HCT116 (cell line): Measurements from ENCODE around the gene ZNF181. TPM values are rescaled to one million over a fixed set of nuclear protein-coding genes. Genes with fewer than 3 reads are reported as not detected.

Source experiments
- ATAC-seq: fragments of 200-7000 bp; cut with Tn5 transposase; 2 replicates; pipeline ENCODE4 v1.9.1; 2020; ENCODE audit warnings: mild to moderate bottlenecking, moderate library complexity
- BruUV-seq: library from RNA; stranded (reverse); fragments of 400-500 nt; replicated peaks from 2 replicates; lab custom pipeline; 2021; lab: Mats Ljungman, UMichigan
- CTCF ChIA-PET: fragments of 300-600 bp; sonication (Branson Sonifier 250); formaldehyde crosslinking; loops from one replicate; lab custom pipeline; 2021; ENCODE audit warnings: antibody characterized with exemption; lab: Charles Lee
- POLR2A ChIA-PET: fragments of 300-600, 350-600 bp; sonication (Branson Sonifier 250); formaldehyde crosslinking; loops from one replicate; lab custom pipeline; 2021; ENCODE audit warnings: antibody characterized with exemption; lab: Charles Lee
- RAD21 ChIA-PET, 2 experiments: fragments of 300-600 bp; sonication (Branson Sonifier 250); formaldehyde crosslinking; loops; one replicate each; lab custom pipeline; 2023; ENCODE audit warnings: low total read pairs in 2 of 2; ENCODE audit not compliant: uncharacterized antibody in 2 of 2, unreplicated experiment in 2 of 2, low non-redundant PET in 1 of 2; lab: Charles Lee
- DNase-seq: peaks from one replicate; pipeline ENCODE4 v3.0.0-alpha.2; 2010; ENCODE audit warnings: low read depth, low spot score
- H2AFZ ChIP-seq: fragments of 200-600 bp; shearing (Covaris generic), sonication (generic); 2 replicates; pipeline ENCODE4 v1.6.1; 2017; ENCODE audit warnings: low read depth, mixed run types, mixed read lengths, antibody characterized with exemption, low read length; ENCODE audit not compliant: poor library complexity, severe bottlenecking
- H3K27ac ChIP-seq: 2 replicates; pipeline ENCODE4 v1.5.1; 2012; ENCODE audit warnings: low read depth, low read length
- H3K27me3 ChIP-seq: fragments of 200-600 bp; sonication (generic); 2 replicates; pipeline ENCODE4 v1.6.1; 2016; ENCODE audit warnings: mixed run types, low read length, mixed read lengths; ENCODE audit not compliant: insufficient read depth
- H3K36me3 ChIP-seq, 2 experiments: fragments of 200-500 bp in 1 of 2; fragments of 200-600 bp in 1 of 2; sonication (Bioruptor generic) in 1 of 2; sonication (generic) in 1 of 2; 2 replicates each; pipeline versions ENCODE4 v1.5.1 to v1.6.1; 2014 to 2016; ENCODE audit warnings: low read length in 2 of 2, inconsistent platforms in 1 of 2, mixed read lengths in 1 of 2, mixed run types in 1 of 2; ENCODE audit not compliant: insufficient read depth in 2 of 2, control insufficient read depth in 1 of 2
- H3K4me1 ChIP-seq, 2 experiments: fragments of 200-600 bp in 1 of 2; sonication (generic) in 1 of 2; 2 replicates each; pipeline versions ENCODE4 v1.5.1 to v1.6.1; 2012 to 2017; ENCODE audit warnings: low read length in 2 of 2, inconsistent platforms in 1 of 2, mild to moderate bottlenecking in 1 of 2, mixed read lengths in 1 of 2, mixed run types in 1 of 2, moderate library complexity in 1 of 2; ENCODE audit not compliant: insufficient read depth in 2 of 2, control insufficient read depth in 1 of 2
- H3K4me2 ChIP-seq: fragments of 200-600 bp; sonication (generic); 2 replicates; pipeline ENCODE4 v1.6.1; 2017; ENCODE audit warnings: mixed run types, low read length, mixed read lengths
- H3K4me3 ChIP-seq, 2 experiments: fragments of 200-600 bp in 1 of 2; sonication (generic) in 1 of 2; replicated peaks in 1 of 2; 2 replicates each; pipeline ENCODE4 v1.5.1; 2011 to 2016; ENCODE audit warnings: low read length in 2 of 2, control low read depth in 1 of 2, low read depth in 1 of 2, mild to moderate bottlenecking in 1 of 2, mixed read lengths in 1 of 2, mixed run types in 1 of 2
- H3K79me2 ChIP-seq: fragments of 200-600 bp; sonication (generic); 2 replicates; pipeline ENCODE4 v1.6.1; 2017; ENCODE audit warnings: mild to moderate bottlenecking, mixed run types, low read length, moderate library complexity, mixed read lengths; ENCODE audit not compliant: insufficient read depth
- H3K9ac ChIP-seq: fragments of 200-600 bp; sonication (generic); 2 replicates; pipeline ENCODE4 v1.6.1; 2016; ENCODE audit warnings: low read length, mixed read lengths
- H3K9me2 ChIP-seq: fragments of 200-600 bp; sonication (generic), shearing (Covaris generic); 2 replicates; pipeline ENCODE4 v1.6.1; 2017; ENCODE audit warnings: mixed run types, mild to moderate bottlenecking, moderate library complexity; ENCODE audit not compliant: insufficient read depth
- H3K9me3 ChIP-seq, 2 experiments: fragments of 200-500 bp in 1 of 2; fragments of 200-600 bp in 1 of 2; sonication (Bioruptor generic) in 1 of 2; sonication (generic) in 1 of 2; 2 replicates each; pipeline ENCODE4 v1.6.1; 2014 to 2017; ENCODE audit warnings: low read length in 2 of 2, mixed read lengths in 2 of 2, inconsistent platforms in 1 of 2, low read depth in 1 of 2, mild to moderate bottlenecking in 1 of 2, mixed run types in 1 of 2, moderate library complexity in 1 of 2; ENCODE audit not compliant: control insufficient read depth in 1 of 2, insufficient read depth in 1 of 2
- H4K20me1 ChIP-seq: fragments of 200-600 bp; sonication (generic), shearing (Covaris generic); 2 replicates; pipeline ENCODE4 v1.6.1; 2017; ENCODE audit warnings: mixed run types, mild to moderate bottlenecking, moderate library complexity; ENCODE audit not compliant: insufficient read depth
- CBX3 ChIP-seq: IDR thresholded peaks from 2 replicates; pipeline ENCODE4 v1.6.1; 2012; ENCODE audit warnings: low read depth
- POLR2A ChIP-seq: IDR thresholded peaks from 2 replicates; pipeline ENCODE4 v1.7.0; 2011; ENCODE audit warnings: borderline replicate concordance; ENCODE audit not compliant: insufficient read depth, insufficient read length; ENCODE audit errors: extremely low read depth
- POLR2AphosphoS5 ChIP-seq: IDR thresholded peaks from 2 replicates; pipeline ENCODE4 v1.6.1; 2011; ENCODE audit warnings: mild to moderate bottlenecking, low read depth, low read length, moderate library complexity
- RAD21 ChIP-seq: IDR thresholded peaks from 2 replicates; pipeline ENCODE4 v1.6.1; 2012; ENCODE audit warnings: low read depth, mild to moderate bottlenecking
- SIN3A ChIP-seq: IDR thresholded peaks from 2 replicates; pipeline ENCODE4 v1.6.1; 2012; ENCODE audit warnings: low read depth
- TCF7L2 ChIP-seq: IDR thresholded peaks from 2 replicates; pipeline ENCODE4 v1.7.0; 2011; ENCODE audit warnings: borderline replicate concordance, inconsistent platforms; ENCODE audit not compliant: insufficient read depth, insufficient read length; ENCODE audit errors: extremely low read depth
- YY1 ChIP-seq: IDR thresholded peaks from 2 replicates; pipeline ENCODE4 v1.6.1; 2011; ENCODE audit warnings: low read length, low read depth, moderate library complexity, mild to moderate bottlenecking; ENCODE audit not compliant: insufficient replicate concordance; ENCODE audit errors: extremely low read depth
- ZFX ChIP-seq: fragments of 450-650 bp; IDR thresholded peaks from 2 replicates; pipeline ENCODE4 v1.6.1; 2017
- ZNF274 ChIP-seq: fragments of 200-500 bp; sonication (Bioruptor generic); IDR thresholded peaks from 2 replicates; pipeline ENCODE4 v1.6.1; 2014; ENCODE audit warnings: mild to moderate bottlenecking, low read depth, low read length, inconsistent platforms
- intact Hi-C: fragments of 100-400 bp; cut with micrococcal nuclease; formaldehyde crosslinking; loops from 2 replicates; pipeline ENCODE4 v1.10.0; 2022
- total RNA-seq: library from RNA; stranded (reverse); gene quantifications from one replicate; pipeline ENCODE4 v1.2.1, GENCODE V29; 2021; ENCODE audit not compliant: unreplicated experiment
- TF ChIP-seq, protein P1 (sequence below): IDR thresholded peaks from 2 replicates; pipeline ENCODE4 v1.6.1; 2012; ENCODE audit warnings: low read depth
- TF ChIP-seq, protein P2 (sequence below): IDR thresholded peaks from 2 replicates; pipeline ENCODE4 v1.6.1; 2012
- TF ChIP-seq, protein P3 (sequence below): IDR thresholded peaks from 2 replicates; pipeline ENCODE4 v1.6.1; 2012

Gene ZNF181
- total RNA-seq, 1 experiment from 2014 or later = 4.0 TPM

DNA sequence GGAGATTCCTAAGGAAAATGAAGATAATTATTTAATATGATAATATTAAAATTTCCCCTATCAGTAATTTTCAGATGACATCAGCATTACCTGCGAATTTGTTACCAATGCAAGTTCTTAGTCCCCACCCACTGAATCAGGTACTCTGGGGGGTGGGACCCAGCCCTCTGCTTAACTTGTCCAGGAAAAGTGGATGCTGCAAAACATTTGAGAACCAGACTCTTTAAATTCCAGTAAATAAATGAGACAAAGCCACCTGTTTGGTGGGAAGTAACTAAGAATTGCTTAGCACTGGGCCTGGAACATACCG is 39.5 kb downstream of the ZNF181 start (continued):
- TF ChIP-seq SIN3A (no peak), TCF7L2 (no peak), ZFX (no peak), POLR2A (no peak)

DNA sequence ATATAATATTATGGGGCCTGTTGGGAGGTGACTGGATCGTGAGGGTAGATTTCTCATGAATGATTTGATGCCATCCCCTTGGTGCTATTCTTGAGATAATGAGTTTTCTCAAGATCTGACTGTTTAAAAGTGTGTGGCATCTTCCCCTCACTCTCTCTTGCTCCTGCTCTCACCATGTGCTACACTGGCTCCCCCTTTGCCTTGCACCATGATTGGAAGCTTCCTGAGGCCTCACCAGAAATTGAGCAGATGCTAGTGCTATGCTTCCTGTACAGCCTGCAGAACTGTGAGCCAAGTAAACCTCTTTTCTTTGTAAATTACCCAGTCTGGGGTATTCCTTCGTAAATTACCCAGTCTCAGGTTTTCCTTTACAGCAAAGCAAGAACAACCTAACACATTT is 40.8 kb downstream of the ZNF181 start:
- Histone ChIP-seq H3K36me3 (no peaks in the 10 kb centered on the region), H3K9me3 (peaks cover 7 to 10% of the 10 kb centered on the region in 2 experiments; a peak in 2 of 4 replicates), H3K79me2 (no peaks in the 10 kb centered on the region), H3K27ac (no peak overlapping the region), H3K4me1 (peaks cover 0 to 10% of the 10 kb centered on the region in 2 experiments; a peak in 1 of 4 replicates), H3K9me2 (no peaks in the 10 kb centered on the region), H3K9ac (no peak overlapping the region), H4K20me1 (no peaks in the 10 kb centered on the region)
- RAD21 ChIA-PET = no interaction called here
- POLR2A ChIA-PET = no interaction called here
- intact Hi-C loops = no loop called here
- DNase-seq = no peak
- BruUV-seq = no TSS peak
- TF ChIP-seq RAD21 (no peak), POLR2AphosphoS5 (no peak), ZNF274 (no peak), CBX3 (no peak), YY1 (no peak), ZFX (no peak), POLR2A (no peak)
- TF ChIP-seq, protein P1, sequence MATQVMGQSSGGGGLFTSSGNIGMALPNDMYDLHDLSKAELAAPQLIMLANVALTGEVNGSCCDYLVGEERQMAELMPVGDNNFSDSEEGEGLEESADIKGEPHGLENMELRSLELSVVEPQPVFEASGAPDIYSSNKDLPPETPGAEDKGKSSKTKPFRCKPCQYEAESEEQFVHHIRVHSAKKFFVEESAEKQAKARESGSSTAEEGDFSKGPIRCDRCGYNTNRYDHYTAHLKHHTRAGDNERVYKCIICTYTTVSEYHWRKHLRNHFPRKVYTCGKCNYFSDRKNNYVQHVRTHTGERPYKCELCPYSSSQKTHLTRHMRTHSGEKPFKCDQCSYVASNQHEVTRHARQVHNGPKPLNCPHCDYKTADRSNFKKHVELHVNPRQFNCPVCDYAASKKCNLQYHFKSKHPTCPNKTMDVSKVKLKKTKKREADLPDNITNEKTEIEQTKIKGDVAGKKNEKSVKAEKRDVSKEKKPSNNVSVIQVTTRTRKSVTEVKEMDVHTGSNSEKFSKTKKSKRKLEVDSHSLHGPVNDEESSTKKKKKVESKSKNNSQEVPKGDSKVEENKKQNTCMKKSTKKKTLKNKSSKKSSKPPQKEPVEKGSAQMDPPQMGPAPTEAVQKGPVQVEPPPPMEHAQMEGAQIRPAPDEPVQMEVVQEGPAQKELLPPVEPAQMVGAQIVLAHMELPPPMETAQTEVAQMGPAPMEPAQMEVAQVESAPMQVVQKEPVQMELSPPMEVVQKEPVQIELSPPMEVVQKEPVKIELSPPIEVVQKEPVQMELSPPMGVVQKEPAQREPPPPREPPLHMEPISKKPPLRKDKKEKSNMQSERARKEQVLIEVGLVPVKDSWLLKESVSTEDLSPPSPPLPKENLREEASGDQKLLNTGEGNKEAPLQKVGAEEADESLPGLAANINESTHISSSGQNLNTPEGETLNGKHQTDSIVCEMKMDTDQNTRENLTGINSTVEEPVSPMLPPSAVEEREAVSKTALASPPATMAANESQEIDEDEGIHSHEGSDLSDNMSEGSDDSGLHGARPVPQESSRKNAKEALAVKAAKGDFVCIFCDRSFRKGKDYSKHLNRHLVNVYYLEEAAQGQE = no peak
- TF ChIP-seq, protein P2, sequence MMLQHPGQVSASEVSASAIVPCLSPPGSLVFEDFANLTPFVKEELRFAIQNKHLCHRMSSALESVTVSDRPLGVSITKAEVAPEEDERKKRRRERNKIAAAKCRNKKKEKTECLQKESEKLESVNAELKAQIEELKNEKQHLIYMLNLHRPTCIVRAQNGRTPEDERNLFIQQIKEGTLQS = no peak
- TF ChIP-seq, protein P3, sequence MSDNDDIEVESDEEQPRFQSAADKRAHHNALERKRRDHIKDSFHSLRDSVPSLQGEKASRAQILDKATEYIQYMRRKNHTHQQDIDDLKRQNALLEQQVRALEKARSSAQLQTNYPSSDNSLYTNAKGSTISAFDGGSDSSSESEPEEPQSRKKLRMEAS = no peak
- TF ChIP-seq, all 23 proteins: peak for 0
- Histone ChIP-seq H2AFZ (no peak overlapping the region), H3K27me3 (no peaks in the 10 kb centered on the region), H3K4me2 (no peak overlapping the region), H3K4me3 (no peak overlapping the region)
- no peak for ATAC-seq
- CTCF ChIA-PET = no interaction called here
